Renal cortical epithelial cell (primary cell): Measurements from ENCODE around the gene STIMATE. TPM values are rescaled to one million over a fixed set of nuclear protein-coding genes. Genes with fewer than 3 reads are reported as not detected.

Experiments used
- DNase-seq: peaks from one replicate; pipeline ENCODE4 v3.0.0-alpha.2; 2011; ENCODE audit warnings: low read depth
- total RNA-seq: library from RNA; depleted of rRNA; stranded (reverse); fragments of >200 nt; gene quantifications from 2 replicates; pipeline ENCODE4 v1.2.3, GENCODE V29; 2014

Gene STIMATE
- total RNA-seq, 1 donor from 2014 or later, result 12.1 TPM

GRCh38 chr3:52817860-52818259 lies 79.5 kb downstream of the STIMATE start:
- no peak for DNase-seq

- no peak for DNase-seq
Observed at GRCh38 chr3:52817221-52817620, 80.1 kb downstream of the STIMATE start.

GRCh38 chr3:52816654-52817053 lies 80.7 kb downstream of the STIMATE start:
- DNase-seq, result no peak

- DNase-seq, result no peak
Observed at GRCh38 chr3:52816199-52816598, 81.1 kb downstream of the STIMATE start.

GRCh38 chr3:52813810-52814209 lies 83.5 kb downstream of the STIMATE start:
- no peak for DNase-seq

- DNase-seq, result no peak
Observed at GRCh38 chr3:52811452-52812011, 85.8 kb downstream of the STIMATE start.

- DNase-seq, result no peak
Observed at GRCh38 chr3:52810923-52811322, 86.4 kb downstream of the STIMATE start.

- DNase-seq, result no peak
Observed at GRCh38 chr3:52809662-52810377, 87.5 kb downstream of the STIMATE start.

GRCh38 chr3:52809149-52809548 lies 88.2 kb downstream of the STIMATE start:
- DNase-seq, result no peak

- no peak for DNase-seq
Observed at GRCh38 chr3:52805270-52806039, 91.9 kb downstream of the STIMATE start.

- no peak for DNase-seq
Observed at GRCh38 chr3:52801839-52802238, 95.5 kb downstream of the STIMATE start.

GRCh38 chr3:52800079-52800478 lies 97.3 kb downstream of the STIMATE start:
- DNase-seq, result no peak

- peak; percentile 3 for DNase-seq
Observed at GRCh38 chr3:52798978-52799476, 98.3 kb downstream of the STIMATE start.

GRCh38 chr3:52798376-52798977 lies 98.9 kb downstream of the STIMATE start:
- DNase-seq, result peak; percentile 9

- DNase-seq, result no peak
Observed at GRCh38 chr3:52796411-52796810, 100.9 kb downstream of the STIMATE start.

- no peak for DNase-seq
Observed at GRCh38 chr3:52795298-52795900, 101.9 kb downstream of the STIMATE start.

- no peak for DNase-seq
Observed at GRCh38 chr3:52794612-52795099, 102.7 kb downstream of the STIMATE start, which contains the start of gene ITIH3. Gene ITIH3 (plus strand): TSS chr3:52794796. CDS start chr3:52794804, 8 bp downstream.

- DNase-seq, result no peak
Observed at GRCh38 chr3:52793702-52794611, 103.4 kb downstream of the STIMATE start.

GRCh38 chr3:52792961-52793695 lies 104.2 kb downstream of the STIMATE start:
- DNase-seq, result no peak

- no peak for DNase-seq
Observed at GRCh38 chr3:52792413-52792812, 104.9 kb downstream of the STIMATE start.
